Nephron progenitor cell (in vitro differentiated cells): ENCODE measurements around the gene KIF25.

ENCODE experiments used
- DNase-seq: peaks from one replicate; pipeline ENCODE4 v3.0.0; 2021
- H3K27ac Mint-ChIP-seq: 2 replicates; pipeline ENCODE4 v1.8.0; 2021; ENCODE audit warnings: mild to moderate bottlenecking, moderate library complexity, mixed read lengths
- H3K27me3 Mint-ChIP-seq: 2 replicates; pipeline ENCODE4 v1.8.0; 2021; ENCODE audit warnings: mild to moderate bottlenecking, low read depth, mixed read lengths; ENCODE audit not compliant: poor library complexity
- H3K36me3 Mint-ChIP-seq: 2 replicates; pipeline ENCODE4 v1.8.0; 2021; ENCODE audit warnings: low read depth, mixed read lengths
- H3K4me1 Mint-ChIP-seq: 2 replicates; pipeline ENCODE4 v1.8.0; 2021; ENCODE audit warnings: mixed read lengths
- H3K4me3 Mint-ChIP-seq: 2 replicates; pipeline ENCODE4 v1.8.0; 2021; ENCODE audit warnings: mild to moderate bottlenecking, moderate library complexity, mixed read lengths
- H3K9me3 Mint-ChIP-seq: 2 replicates; pipeline ENCODE4 v1.8.0; 2021; ENCODE audit warnings: mild to moderate bottlenecking, moderate library complexity, mixed read lengths
- CTCF ChIP-seq: fragments of 200-600 bp; sonication (generic); IDR thresholded peaks from 2 replicates; pipeline ENCODE4 v1.5.0; 2021; ENCODE audit warnings: antibody characterized with exemption

Gene KIF25

GRCh38 chr6:167976708-167977107, 20.8 kb upstream of the KIF25 start:
- H3K4me3 Mint-ChIP-seq = no peak overlapping the region
- H3K4me1 Mint-ChIP-seq = peaks cover 31% of the 10 kb centered on the region
- H3K9me3 Mint-ChIP-seq = peaks cover 14% of the 10 kb centered on the region
- no peak overlapping the region for H3K27ac Mint-ChIP-seq
- peaks cover 3% of the 10 kb centered on the region for H3K36me3 Mint-ChIP-seq
- no peaks in the 10 kb centered on the region for H3K27me3 Mint-ChIP-seq
- no peak for TF ChIP-seq CTCF
- DNase-seq = no peak

- Mint-ChIP-seq H3K9me3 (peaks cover 25% of the 10 kb centered on the region), H3K27ac (no peak overlapping the region)
Observed at GRCh38 chr6:167977717-167978467, 19.6 kb upstream of the KIF25 start.

GRCh38 chr6:167978607-167979006, 18.9 kb upstream of the KIF25 start:
- no peak overlapping the region for H3K27ac Mint-ChIP-seq
- TF ChIP-seq CTCF = no peak
- DNase-seq = no peak
- no peaks in the 10 kb centered on the region for H3K27me3 Mint-ChIP-seq
- H3K4me3 Mint-ChIP-seq = no peak overlapping the region
- H3K36me3 Mint-ChIP-seq = peaks cover 4% of the 10 kb centered on the region
- peaks cover 24% of the 10 kb centered on the region for H3K4me1 Mint-ChIP-seq
- H3K9me3 Mint-ChIP-seq = peaks cover 26% of the 10 kb centered on the region

More at GRCh38 chr6:167977717-167978467, 19.6 kb upstream of the KIF25 start:
- no peak for TF ChIP-seq CTCF
- no peak for DNase-seq
- Mint-ChIP-seq H3K27me3 (no peaks in the 10 kb centered on the region), H3K36me3 (peaks cover 4% of the 10 kb centered on the region), H3K4me3 (no peak overlapping the region), H3K4me1 (peaks cover 31% of the 10 kb centered on the region)

DNA sequence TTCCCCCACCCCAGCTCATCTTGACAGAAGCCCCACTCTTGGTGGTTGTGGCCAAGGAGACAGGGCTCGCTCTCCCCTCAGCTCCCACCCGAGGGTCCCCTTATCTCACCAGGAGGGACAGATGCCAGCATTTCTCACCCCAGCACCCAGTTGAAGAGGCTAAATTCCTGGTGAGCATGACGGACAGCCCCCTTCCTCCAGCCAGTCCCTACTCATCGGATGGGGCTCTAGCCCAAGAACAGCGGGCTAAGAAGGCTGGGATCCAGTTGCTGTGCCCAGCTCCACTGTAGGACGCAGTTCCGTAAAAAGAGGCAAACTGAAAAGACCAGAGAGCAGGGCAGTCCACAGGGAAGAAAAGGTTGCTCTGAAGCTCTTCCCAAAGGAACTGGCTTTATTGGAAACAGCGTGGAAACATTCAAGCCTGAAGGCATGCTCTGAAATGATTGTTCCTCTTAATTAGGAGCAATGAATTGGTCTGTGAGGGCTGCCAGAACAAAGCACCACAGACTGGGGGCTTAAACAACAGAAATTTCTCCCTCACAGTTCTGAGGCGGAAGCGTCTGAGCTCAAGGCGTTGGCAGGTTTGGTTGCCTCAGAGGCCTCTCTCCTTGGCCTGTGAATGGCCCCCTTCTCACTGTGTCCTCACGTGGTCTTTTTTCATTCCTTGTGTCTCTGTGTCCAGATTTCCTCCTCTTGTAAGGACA, 17.9 kb upstream of the KIF25 start:
- peaks cover 34% of the 10 kb centered on the region for H3K9me3 Mint-ChIP-seq

GRCh38 chr6:167980911-167981580, 16.4 kb upstream of the KIF25 start:
- Mint-ChIP-seq H3K4me1 (peaks cover 4% of the 10 kb centered on the region), H3K27me3 (no peaks in the 10 kb centered on the region), H3K36me3 (peaks cover 8% of the 10 kb centered on the region), H3K4me3 (no peak overlapping the region), H3K27ac (no peak overlapping the region), H3K9me3 (peaks cover 39% of the 10 kb centered on the region)
- TF ChIP-seq CTCF = no peak
- DNase-seq = no peak

More for the DNA sequence above, 17.9 kb upstream of the KIF25 start:
- H3K4me3 Mint-ChIP-seq = no peak overlapping the region
- TF ChIP-seq CTCF = no peak
- no peak overlapping the region for H3K27ac Mint-ChIP-seq
- no peaks in the 10 kb centered on the region for H3K27me3 Mint-ChIP-seq
- peaks cover 17% of the 10 kb centered on the region for H3K4me1 Mint-ChIP-seq
- DNase-seq = no peak
- H3K36me3 Mint-ChIP-seq = peaks cover 5% of the 10 kb centered on the region
